Immature natural killer cell (primary cell): ENCODE results near the gene SBF2. TPM values are rescaled to one million over a fixed set of nuclear protein-coding genes. Genes with fewer than 3 reads are reported as not detected.
A peak's percentile ranks its signal among the peaks of the same experiment; 100 is the strongest.

Experiments used
- DNase-seq, 3 donors: peaks; one replicate each; pipeline ENCODE4 v3.0.0; 2022; ENCODE audit warnings: mixed read lengths in 1 of 3
- H3K27ac Mint-ChIP-seq, 6 donors: one replicate each; pipeline ENCODE4 v1.8.0; 2020; ENCODE audit warnings: mixed read lengths in 6 of 6, mild to moderate bottlenecking in 5 of 6, inconsistent platforms in 4 of 6, moderate library complexity in 3 of 6
- H3K27me3 Mint-ChIP-seq, 3 donors: one replicate each; pipeline ENCODE4 v1.8.0; 2020 to 2021; ENCODE audit warnings: low read depth in 3 of 3, mild to moderate bottlenecking in 3 of 3, mixed read lengths in 3 of 3, moderate library complexity in 3 of 3, inconsistent platforms in 1 of 3
- H3K36me3 Mint-ChIP-seq, 3 donors: one replicate each; pipeline ENCODE4 v1.8.0; 2020; ENCODE audit warnings: mixed read lengths in 3 of 3, inconsistent platforms in 2 of 3, mild to moderate bottlenecking in 2 of 3
- H3K4me1 Mint-ChIP-seq, 2 donors: one replicate each; pipeline ENCODE4 v1.8.0; 2020; ENCODE audit warnings: inconsistent platforms in 2 of 2, mild to moderate bottlenecking in 2 of 2, mixed read lengths in 2 of 2, moderate library complexity in 1 of 2
- H3K4me3 Mint-ChIP-seq, 5 donors: one replicate each; pipeline ENCODE4 v1.8.0; 2020; ENCODE audit warnings: mild to moderate bottlenecking in 5 of 5, mixed read lengths in 5 of 5, inconsistent platforms in 3 of 5, moderate library complexity in 3 of 5
- H3K9me3 Mint-ChIP-seq, 6 donors: one replicate each; pipeline ENCODE4 v1.8.0; 2020; ENCODE audit warnings: mild to moderate bottlenecking in 6 of 6, mixed read lengths in 6 of 6, inconsistent platforms in 4 of 6, moderate library complexity in 3 of 6
- polyA plus RNA-seq, 3 donors: library from polyadenylated mRNA; unstranded; fragments of 300-500 nt; fragmentation: Illumina TruSeq; gene quantifications; one replicate each; pipeline ENCODE4 v1.2.3, GENCODE V29; 2021

Gene SBF2
- polyA plus RNA-seq, 3 donors from 2014 or later = 3.2 to 6.9 (median 4.7) TPM

DNA sequence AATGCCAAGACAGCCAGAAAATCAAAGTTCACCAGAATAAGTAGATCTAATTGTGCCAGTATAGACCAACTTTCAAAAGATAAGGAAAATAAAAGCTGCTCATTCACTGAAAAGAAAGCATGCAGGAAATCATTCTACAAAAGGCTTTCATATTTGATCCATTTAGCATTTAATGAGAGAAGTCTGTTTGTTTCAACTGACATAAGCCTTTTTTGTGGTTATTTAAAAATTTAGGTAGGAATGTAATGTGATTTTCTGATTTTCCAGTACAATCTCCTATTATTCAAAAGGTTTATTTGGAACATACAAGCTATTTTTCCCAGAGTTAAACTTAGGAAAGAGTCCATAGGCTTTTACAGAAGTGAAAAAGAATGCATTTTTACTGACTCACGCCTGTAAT lies 92.7 kb downstream of the SBF2 start:
- no peak for DNase-seq
- no peaks in the 10 kb centered on the region for H3K4me1 Mint-ChIP-seq
- peaks cover 0 to 17% (median 6%) of the 10 kb centered on the region in 6 donors for H3K9me3 Mint-ChIP-seq
- H3K36me3 Mint-ChIP-seq = peaks cover 6 to 9% (median 8%) of the 10 kb centered on the region in 3 donors
- no peak overlapping the region for H3K27ac Mint-ChIP-seq
- no peaks in the 10 kb centered on the region for H3K27me3 Mint-ChIP-seq
- H3K4me3 Mint-ChIP-seq = no peak overlapping the region

DNA sequence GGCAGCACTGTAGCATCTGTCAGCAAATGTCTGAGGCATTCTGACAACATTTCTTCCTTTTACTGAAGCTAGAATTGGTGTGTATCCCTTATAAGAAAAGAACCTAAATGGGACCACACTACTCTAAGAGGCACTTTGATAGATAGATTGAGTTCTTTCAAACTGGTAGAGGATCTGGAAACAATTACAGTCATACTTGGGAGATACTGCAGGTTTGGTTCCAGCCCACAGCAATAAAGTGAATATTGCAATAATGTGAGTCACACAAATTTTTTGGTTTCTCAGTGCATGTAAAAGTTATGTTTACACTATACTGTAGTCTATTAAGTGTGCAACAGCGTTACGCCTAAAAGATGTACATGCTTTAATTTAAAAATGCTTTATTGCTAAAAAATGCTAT lies 96.9 kb downstream of the SBF2 start:
- no peak for DNase-seq
- H3K36me3 Mint-ChIP-seq = peaks cover 0 to 6% (median 2%) of the 10 kb centered on the region in 3 donors
- no peaks in the 10 kb centered on the region for H3K9me3 Mint-ChIP-seq
- H3K27ac Mint-ChIP-seq = no peak overlapping the region
- H3K4me3 Mint-ChIP-seq = no peak overlapping the region
- H3K27me3 Mint-ChIP-seq = no peaks in the 10 kb centered on the region
- H3K4me1 Mint-ChIP-seq = no peaks in the 10 kb centered on the region

DNA sequence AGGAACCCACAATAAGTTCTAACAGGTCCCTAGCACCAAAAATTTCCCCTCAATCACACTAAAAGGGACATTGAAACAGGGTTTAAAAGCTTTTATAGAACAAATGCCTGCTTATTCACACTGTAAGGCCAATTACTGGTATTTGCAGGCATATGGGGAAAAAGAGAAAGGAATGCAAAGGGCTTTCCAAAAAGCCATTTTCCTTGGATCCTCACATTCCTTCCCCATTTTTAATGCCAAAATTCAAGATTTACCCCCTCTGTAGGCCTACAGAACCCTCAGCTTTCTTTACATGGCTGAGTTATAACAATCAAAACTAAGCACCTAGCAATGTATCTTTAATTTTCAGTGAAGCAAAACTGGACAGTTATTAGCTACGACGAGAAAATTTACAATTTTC lies 102.0 kb downstream of the SBF2 start:
- Mint-ChIP-seq H3K36me3 (peaks cover 0 to 6% (median 4%) of the 10 kb centered on the region in 3 donors), H3K4me3 (no peak overlapping the region), H3K4me1 (no peaks in the 10 kb centered on the region), H3K27me3 (no peaks in the 10 kb centered on the region), H3K9me3 (no peaks in the 10 kb centered on the region), H3K27ac (no peak overlapping the region)
- no peak for DNase-seq

DNA sequence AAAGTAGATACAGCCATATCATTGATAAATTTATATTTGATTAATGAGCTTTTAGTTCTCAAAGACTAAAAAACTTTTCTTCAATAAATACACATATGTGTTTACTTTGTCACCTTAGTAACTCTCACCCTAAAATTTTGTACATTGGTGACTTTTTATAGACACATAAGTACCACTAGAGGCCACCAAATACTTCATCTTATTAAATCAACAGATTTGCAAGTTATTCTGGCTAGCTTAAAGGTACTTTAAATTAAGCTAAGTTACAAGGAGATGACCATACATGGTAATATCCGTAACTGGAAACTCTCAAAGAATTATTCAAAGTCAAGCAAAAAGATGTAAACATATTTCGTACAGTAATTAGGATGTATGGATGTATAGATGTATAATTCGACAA lies 112.2 kb downstream of the SBF2 start:
- Mint-ChIP-seq H3K27me3 (no peaks in the 10 kb centered on the region), H3K27ac (no peak overlapping the region), H3K4me1 (peaks cover 7 to 18% of the 10 kb centered on the region in 2 donors), H3K9me3 (peaks cover 0 to 5% (median 0%) of the 10 kb centered on the region in 6 donors), H3K4me3 (no peak overlapping the region), H3K36me3 (no peaks in the 10 kb centered on the region)
- no peak for DNase-seq

DNA sequence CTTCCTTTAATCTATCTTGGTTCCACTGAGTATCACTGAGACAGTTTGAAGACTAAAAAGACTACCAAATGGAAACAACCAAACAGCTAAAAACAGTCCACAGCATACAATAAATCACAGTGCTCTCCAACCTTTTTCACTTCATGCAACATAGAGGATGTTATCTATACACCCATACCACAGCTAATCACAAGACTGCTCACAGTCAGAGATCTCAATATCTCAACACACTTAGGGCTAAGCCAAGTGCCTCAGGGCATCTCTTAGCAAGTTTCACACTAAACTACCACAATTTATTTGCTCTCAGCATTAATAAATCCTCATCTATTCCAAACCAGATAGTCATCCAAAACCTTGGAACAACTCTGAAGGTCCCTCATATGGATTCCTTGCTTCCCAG lies 129.4 kb downstream of the SBF2 start:
- H3K9me3 Mint-ChIP-seq = no peaks in the 10 kb centered on the region
- no peak overlapping the region for H3K27ac Mint-ChIP-seq
- DNase-seq = no peak
- peaks cover 0 to 4% (median 0%) of the 10 kb centered on the region in 3 donors for H3K36me3 Mint-ChIP-seq
- H3K27me3 Mint-ChIP-seq = peaks cover 0 to 2% (median 2%) of the 10 kb centered on the region in 3 donors
- peaks cover 15 to 24% of the 10 kb centered on the region in 2 donors for H3K4me1 Mint-ChIP-seq
- H3K4me3 Mint-ChIP-seq = no peak overlapping the region

DNA sequence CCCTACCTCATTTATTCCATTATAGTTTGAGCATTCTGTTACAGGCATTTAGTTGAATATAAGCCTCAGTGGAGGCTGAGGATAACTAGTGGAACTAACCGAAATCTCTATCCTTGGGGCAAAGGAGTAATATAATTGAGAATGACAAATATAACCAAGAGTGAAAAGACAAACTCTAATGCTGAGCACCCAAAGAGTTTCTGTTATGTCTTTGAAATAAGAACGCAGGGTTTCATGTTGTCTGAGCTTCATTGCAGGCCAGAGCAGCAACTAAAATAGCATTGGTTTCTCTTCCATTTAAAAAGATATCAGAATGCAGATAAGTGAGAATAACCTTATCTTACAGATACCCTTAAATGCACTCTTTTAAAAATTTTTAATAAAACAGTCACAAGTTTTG lies 131.8 kb downstream of the SBF2 start:
- peaks cover 0 to 2% (median 2%) of the 10 kb centered on the region in 3 donors for H3K27me3 Mint-ChIP-seq
- H3K36me3 Mint-ChIP-seq = peaks cover 4 to 8% (median 5%) of the 10 kb centered on the region in 3 donors
- H3K4me1 Mint-ChIP-seq = peaks cover 13 to 24% of the 10 kb centered on the region in 2 donors
- H3K27ac Mint-ChIP-seq = no peak overlapping the region
- H3K4me3 Mint-ChIP-seq = no peak overlapping the region
- DNase-seq = no peak
- H3K9me3 Mint-ChIP-seq = peaks cover 1 to 13% (median 6%) of the 10 kb centered on the region in 6 donors

DNA sequence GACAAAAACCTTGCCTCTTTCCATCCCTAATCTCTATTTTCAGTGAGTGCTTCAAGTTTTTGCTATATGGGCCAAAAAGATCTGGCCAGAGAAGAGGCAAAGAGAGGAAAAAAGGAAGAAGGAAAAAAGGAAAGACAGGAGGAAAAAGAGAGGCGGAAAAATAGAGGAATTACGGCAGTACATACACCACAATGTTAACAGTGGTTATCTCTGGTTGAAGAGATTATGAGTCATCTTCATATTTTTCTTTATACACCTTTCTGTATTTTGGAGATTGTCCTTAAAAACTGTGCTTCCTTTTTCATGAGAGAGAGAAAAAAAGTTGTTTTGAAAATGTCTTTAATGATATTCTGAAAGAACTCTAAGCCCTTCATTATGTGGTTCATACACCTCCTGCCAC lies 133.7 kb downstream of the SBF2 start:
- peak overlapping the region in 3 of 6 donors; percentile 5 to 33 (median 7) for H3K27ac Mint-ChIP-seq
- H3K9me3 Mint-ChIP-seq = peaks cover 4 to 13% (median 8%) of the 10 kb centered on the region in 6 donors
- H3K27me3 Mint-ChIP-seq = peaks cover 0 to 2% (median 2%) of the 10 kb centered on the region in 3 donors
- peaks cover 13 to 24% of the 10 kb centered on the region in 2 donors for H3K4me1 Mint-ChIP-seq
- peaks cover 5 to 9% (median 8%) of the 10 kb centered on the region in 3 donors for H3K36me3 Mint-ChIP-seq
- H3K4me3 Mint-ChIP-seq = no peak overlapping the region
- no peak for DNase-seq

DNA sequence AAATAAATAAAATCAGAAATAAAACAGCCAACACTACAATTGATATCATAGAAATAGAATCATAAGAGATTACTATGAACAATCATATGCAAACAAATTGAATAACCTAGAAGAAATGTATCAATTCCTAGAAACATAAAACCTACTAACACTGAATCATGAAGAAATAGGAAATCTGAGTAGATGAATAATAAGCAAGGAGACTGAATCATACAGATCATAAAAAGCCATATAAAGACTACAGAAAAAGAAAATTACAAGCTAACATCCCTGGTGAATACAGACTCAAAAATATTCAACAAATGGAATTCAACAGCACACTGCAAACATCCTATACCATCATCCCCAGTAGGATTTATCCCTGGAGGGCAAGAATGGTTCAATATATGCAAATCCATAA lies 135.6 kb downstream of the SBF2 start:
- Mint-ChIP-seq H3K27ac (no peak overlapping the region), H3K4me1 (peaks cover 13 to 24% of the 10 kb centered on the region in 2 donors), H3K4me3 (no peak overlapping the region), H3K9me3 (peaks cover 4 to 13% (median 8%) of the 10 kb centered on the region in 6 donors), H3K36me3 (peaks cover 5 to 13% (median 8%) of the 10 kb centered on the region in 3 donors), H3K27me3 (peaks cover 0 to 2% (median 2%) of the 10 kb centered on the region in 3 donors)
- no peak for DNase-seq

DNA sequence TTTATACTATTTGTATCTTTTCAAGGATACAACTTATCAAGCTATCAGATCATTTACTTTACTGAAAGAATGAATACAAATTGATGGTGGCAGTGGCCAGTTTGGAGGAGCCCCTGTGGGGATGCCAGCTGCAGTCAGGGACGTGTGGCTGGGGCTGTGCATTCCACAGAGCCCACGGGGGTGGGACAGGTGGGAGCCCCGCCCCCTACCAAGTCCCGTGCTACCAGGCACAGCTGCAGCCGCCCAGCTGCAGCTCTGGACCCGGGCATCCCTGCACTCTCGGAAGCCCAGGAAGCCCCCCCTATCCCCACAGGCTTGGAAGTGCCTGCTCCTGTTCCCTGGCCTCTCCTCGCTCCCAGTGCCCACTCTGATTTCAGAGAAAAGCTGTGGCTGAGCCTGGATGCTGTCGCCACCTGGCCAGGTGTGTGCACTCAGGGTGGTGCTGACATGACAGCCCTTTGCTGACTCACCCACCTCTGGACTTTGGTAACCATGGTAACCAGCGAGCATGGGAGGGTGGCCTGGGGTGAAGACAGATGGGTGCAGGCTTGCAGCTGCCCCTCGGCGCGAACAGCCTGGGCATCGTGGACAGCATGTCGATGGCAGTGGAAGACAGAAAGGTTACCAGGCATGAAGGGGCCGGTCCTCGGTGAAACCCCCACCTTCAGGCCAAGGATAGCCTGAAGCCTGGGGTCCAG lies 138.1 kb downstream of the SBF2 start:
- Mint-ChIP-seq H3K4me1 (peaks cover 8 to 13% of the 10 kb centered on the region in 2 donors), H3K27me3 (peaks cover 0 to 2% (median 2%) of the 10 kb centered on the region in 3 donors), H3K4me3 (no peak overlapping the region), H3K36me3 (peaks cover 5 to 13% (median 8%) of the 10 kb centered on the region in 3 donors), H3K9me3 (peaks cover 4 to 13% (median 8%) of the 10 kb centered on the region in 6 donors), H3K27ac (no peak overlapping the region)
- DNase-seq = no peak

DNA sequence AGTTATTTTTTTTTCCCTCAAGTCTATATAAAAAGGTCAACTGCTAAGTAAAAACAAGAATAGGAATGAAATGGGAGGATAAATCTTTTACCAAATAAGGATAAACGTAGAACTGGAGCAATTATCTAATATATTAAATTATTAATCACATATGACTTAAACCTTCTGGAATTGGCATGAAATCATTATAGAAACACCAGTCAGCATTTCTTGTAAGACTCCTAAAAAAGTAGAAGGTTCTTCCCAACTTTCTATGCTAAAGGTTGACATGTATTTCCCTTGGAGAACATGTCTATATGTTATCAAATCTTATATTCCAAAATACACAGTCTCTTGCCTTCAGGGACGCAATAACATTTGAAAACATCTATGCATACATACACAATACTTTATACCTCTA lies 143.2 kb downstream of the SBF2 start:
- Mint-ChIP-seq H3K27me3 (peaks cover 0 to 1% (median 0%) of the 10 kb centered on the region in 3 donors), H3K4me1 (no peaks in the 10 kb centered on the region), H3K4me3 (no peak overlapping the region), H3K27ac (no peak overlapping the region), H3K36me3 (peaks cover 0 to 7% (median 0%) of the 10 kb centered on the region in 3 donors), H3K9me3 (peaks cover 0 to 2% (median 0%) of the 10 kb centered on the region in 6 donors)
- no peak for DNase-seq

DNA sequence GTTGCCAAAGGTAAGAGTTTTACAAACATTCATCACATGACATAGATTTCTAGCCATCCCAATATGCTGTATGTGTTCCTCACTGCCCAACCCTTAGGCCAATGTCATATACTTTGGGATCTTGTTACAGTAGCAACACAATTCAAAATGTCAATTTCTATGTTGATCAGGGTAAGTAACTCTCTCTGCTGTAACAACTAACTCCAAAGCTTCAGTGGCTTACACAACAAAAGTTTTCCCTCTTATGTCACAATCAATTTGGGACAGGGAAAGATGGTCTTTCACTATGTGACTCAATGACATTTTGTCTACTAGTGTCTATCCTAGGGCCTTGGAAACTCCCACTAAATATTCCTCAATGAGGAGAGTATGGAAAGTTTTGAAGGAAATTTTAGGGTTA lies 144.5 kb downstream of the SBF2 start:
- DNase-seq = no peak
- Mint-ChIP-seq H3K4me1 (no peaks in the 10 kb centered on the region), H3K9me3 (peaks cover 0 to 2% (median 0%) of the 10 kb centered on the region in 6 donors), H3K4me3 (no peak overlapping the region), H3K36me3 (peaks cover 0 to 7% (median 0%) of the 10 kb centered on the region in 3 donors), H3K27ac (no peak overlapping the region), H3K27me3 (peaks cover 0 to 1% (median 0%) of the 10 kb centered on the region in 3 donors)

DNA sequence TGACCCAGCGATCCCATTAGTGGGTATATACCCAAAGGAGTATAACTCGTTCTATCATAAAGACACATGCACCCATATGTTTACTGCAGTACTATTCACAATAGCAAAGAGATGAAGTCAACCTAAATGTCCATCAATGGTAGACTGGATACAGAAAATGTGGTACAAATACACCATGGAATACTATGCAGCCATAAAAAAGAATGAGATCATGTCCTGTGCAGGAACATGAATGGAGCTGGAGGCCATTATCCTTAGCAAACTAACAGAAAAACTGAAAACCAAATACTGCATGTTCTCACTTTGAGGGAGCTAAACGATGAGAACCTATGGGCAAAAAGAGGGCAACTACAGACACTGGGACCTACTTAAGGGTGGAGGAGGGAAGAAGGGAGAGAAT lies 146.8 kb downstream of the SBF2 start:
- peaks cover 0 to 1% (median 0%) of the 10 kb centered on the region in 3 donors for H3K27me3 Mint-ChIP-seq
- no peaks in the 10 kb centered on the region for H3K4me1 Mint-ChIP-seq
- no peak overlapping the region for H3K4me3 Mint-ChIP-seq
- H3K9me3 Mint-ChIP-seq = peaks cover 0 to 2% (median 0%) of the 10 kb centered on the region in 6 donors
- no peak for DNase-seq
- no peak overlapping the region for H3K27ac Mint-ChIP-seq
- peaks cover 0 to 4% (median 0%) of the 10 kb centered on the region in 3 donors for H3K36me3 Mint-ChIP-seq

DNA sequence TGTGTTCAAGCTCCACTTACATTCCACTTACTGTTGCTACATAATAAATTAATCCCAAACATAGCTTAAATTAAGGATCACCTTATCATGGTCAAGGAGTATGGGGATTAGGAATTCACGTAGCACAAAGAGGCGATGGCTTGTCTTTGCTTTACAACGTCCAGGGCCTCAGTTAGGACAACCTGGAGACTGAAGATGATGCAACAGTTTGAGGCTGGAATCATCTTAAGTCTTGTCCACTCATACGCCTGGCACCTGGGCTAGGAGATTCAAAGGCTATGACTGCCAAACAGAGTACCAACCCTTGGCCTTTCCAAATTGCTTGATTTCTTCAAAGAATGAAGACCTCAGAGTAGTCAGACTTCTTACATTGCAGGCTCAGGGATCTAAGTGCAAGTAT lies 149.1 kb downstream of the SBF2 start:
- H3K4me1 Mint-ChIP-seq = no peaks in the 10 kb centered on the region
- no peak overlapping the region for H3K4me3 Mint-ChIP-seq
- H3K27ac Mint-ChIP-seq = no peak overlapping the region
- peaks cover 0 to 1% (median 0%) of the 10 kb centered on the region in 3 donors for H3K27me3 Mint-ChIP-seq
- no peaks in the 10 kb centered on the region for H3K9me3 Mint-ChIP-seq
- DNase-seq = no peak
- H3K36me3 Mint-ChIP-seq = peaks cover 0 to 4% (median 0%) of the 10 kb centered on the region in 3 donors

DNA sequence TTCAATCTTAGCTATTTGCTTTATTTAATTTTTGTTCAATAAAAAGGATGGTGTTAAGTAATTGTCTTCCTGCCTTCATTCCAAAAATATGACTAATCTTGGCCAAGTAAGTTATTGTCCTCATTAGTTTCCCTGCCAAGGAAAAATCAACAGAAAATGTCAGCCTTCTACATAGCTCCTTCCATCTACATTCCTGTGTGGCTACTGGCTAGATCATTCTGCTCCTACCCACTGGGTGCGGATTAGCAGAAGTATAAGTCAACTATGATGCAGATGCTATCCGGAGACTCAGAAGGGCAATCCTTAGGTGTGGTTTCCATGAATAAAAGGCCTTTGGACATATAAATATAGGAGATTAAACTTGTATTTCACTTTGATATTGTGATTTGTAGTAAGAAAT lies 154.4 kb downstream of the SBF2 start:
- no peaks in the 10 kb centered on the region for H3K27me3 Mint-ChIP-seq
- H3K27ac Mint-ChIP-seq = no peak overlapping the region

More for the DNA sequence above, 154.4 kb downstream of the SBF2 start:
- Mint-ChIP-seq H3K36me3 (peaks cover 0 to 7% (median 4%) of the 10 kb centered on the region in 3 donors), H3K4me3 (no peak overlapping the region), H3K4me1 (no peaks in the 10 kb centered on the region), H3K9me3 (no peaks in the 10 kb centered on the region)
- DNase-seq = no peak
